Measurements from ENCODE around the gene FLRT2.

The FLRT2 gene

DNA sequence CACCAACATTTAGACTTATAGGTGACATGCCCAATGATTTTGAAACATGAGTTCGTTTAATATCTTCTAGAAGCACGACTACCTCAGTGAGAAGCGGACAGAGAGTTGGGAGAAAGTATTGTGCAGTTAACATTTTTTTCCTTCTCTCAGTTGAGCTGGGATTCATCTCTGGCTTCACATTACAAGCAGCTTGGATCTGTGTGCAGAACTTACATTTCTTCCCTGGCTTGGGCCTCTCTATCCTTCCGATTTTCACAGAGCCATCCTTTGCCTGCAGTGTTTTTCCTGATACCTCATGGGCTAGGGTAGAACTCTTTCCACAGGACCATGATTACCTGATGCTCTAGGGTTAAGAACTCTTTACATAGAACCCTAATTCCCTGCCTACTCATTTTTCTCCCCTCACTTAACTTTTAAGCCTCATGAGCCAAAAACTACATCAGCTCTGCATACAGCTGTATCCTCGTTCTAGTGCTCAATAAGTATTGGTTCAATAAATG lies 86.5 kb downstream of the FLRT2 start:
- no peak for TF ChIP-seq CTCF (conservative IDR thresholded peaks at IDR 0.05; ENCODE audit: low read depth, low read length)
- no peak overlapping the region for H3K4me3 ChIP-seq (ENCODE audit: low read length)
- DNase-seq (ENCODE audit: low read depth): no peak

- TF ChIP-seq CTCF (conservative IDR thresholded peaks at IDR 0.05; ENCODE audit: low read depth, low read length): no peak
- no peak for DNase-seq (ENCODE audit: low read depth)
- H3K4me3 ChIP-seq (ENCODE audit: low read length): no peak overlapping the region
Observed at GRCh38 chr14:85616886-85617285, 86.9 kb downstream of the FLRT2 start.

- no peak for TF ChIP-seq CTCF (conservative IDR thresholded peaks at IDR 0.05; ENCODE audit: low read depth, low read length)
- H3K4me3 ChIP-seq (ENCODE audit: low read length): no peak overlapping the region
- DNase-seq (ENCODE audit: low read depth): no peak
Observed at GRCh38 chr14:85617791-85618190, 87.8 kb downstream of the FLRT2 start.

- DNase-seq (ENCODE audit: low read depth): no peak
- H3K4me3 ChIP-seq (ENCODE audit: low read length): no peak overlapping the region
- no peak for TF ChIP-seq CTCF (conservative IDR thresholded peaks at IDR 0.05; ENCODE audit: low read depth, low read length)
Observed at GRCh38 chr14:85618390-85618789, 88.4 kb downstream of the FLRT2 start.

DNA sequence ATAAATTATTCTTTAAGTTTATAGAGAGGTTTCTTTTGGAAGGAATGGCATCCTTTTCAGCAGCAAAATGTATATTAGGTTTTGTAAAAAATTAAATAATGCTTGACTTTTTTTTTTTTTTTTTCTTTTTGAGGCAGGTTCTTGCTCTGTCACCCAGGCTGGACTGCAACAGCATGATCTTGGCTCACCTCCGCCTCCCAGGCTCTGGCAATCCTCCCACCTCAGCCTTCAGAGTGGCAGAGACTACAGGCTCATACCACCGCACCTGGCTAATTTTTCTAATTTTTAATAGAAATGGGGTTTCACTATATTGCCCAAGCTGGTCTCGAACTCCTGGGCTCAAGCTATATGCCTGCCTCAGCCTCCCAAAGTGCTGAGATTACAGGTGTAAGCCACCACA lies 89.0 kb downstream of the FLRT2 start:
- TF ChIP-seq CTCF (conservative IDR thresholded peaks at IDR 0.05; ENCODE audit: low read depth, low read length): no peak

GRCh38 chr14:85619851-85620250 lies 89.9 kb downstream of the FLRT2 start:
- no peak for DNase-seq (ENCODE audit: low read depth)
- TF ChIP-seq CTCF (conservative IDR thresholded peaks at IDR 0.05; ENCODE audit: low read depth, low read length): no peak
- H3K4me3 ChIP-seq (ENCODE audit: low read length): no peak overlapping the region

More for the DNA sequence above, 89.0 kb downstream of the FLRT2 start:
- no peak for DNase-seq (ENCODE audit: low read depth)
- no peak overlapping the region for H3K4me3 ChIP-seq (ENCODE audit: low read length)

DNA sequence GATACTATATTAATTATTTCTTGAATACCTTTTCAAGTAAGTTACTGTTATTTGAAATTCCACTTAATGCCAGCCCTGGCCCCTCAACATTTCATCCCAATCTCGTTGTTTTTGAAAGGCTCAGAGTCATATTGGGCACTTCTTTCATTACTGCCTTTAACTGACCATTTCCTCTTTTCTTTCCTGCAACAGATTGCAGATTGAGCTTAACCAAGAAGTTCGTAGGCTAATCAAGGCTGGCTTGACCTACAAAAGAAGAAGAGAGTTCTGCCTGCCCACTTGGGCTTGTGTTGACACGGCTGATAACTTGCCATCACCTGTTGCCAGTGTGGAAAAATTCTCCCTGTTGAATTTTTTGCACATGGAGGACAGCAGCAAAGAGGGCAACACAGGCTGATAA lies 91.0 kb downstream of the FLRT2 start:
- DNase-seq (ENCODE audit: low read depth): no peak
- H3K4me3 ChIP-seq (ENCODE audit: low read length): no peak overlapping the region
- no peak for TF ChIP-seq CTCF (conservative IDR thresholded peaks at IDR 0.05; ENCODE audit: low read depth, low read length)

Data from retinal pigment epithelial cell (primary cell).